ENCODE measurements around the gene CDC42. TPM values are rescaled to one million over a fixed set of nuclear protein-coding genes. Genes with fewer than 3 reads are reported as not detected.

The CDC42 gene
- total RNA-seq, 2 experiments from 2014 or later, result 310 to 314 TPM

GRCh38 chr1:22111115-22111514, 58.6 kb downstream of the CDC42 start:
- H3K27ac Mint-ChIP-seq, result peak overlapping the region; percentile 46
- no peaks in the 10 kb centered on the region for H3K27me3 Mint-ChIP-seq
- DNase-seq, result peak; percentile 5
- peaks cover 6% of the 10 kb centered on the region for H3K4me1 Mint-ChIP-seq (ENCODE audit: low read depth)
- intact Hi-C loops (cut with micrococcal nuclease), result no loop called here
- H3K4me3 Mint-ChIP-seq, result no peak overlapping the region
- CTCF ChIA-PET, result interaction anchor here (0.6 to 1.4 kb wide), 2 partner anchors 88 to 318 kb away, joined by 3 to 4 read pairs; no protein-coding TSS in a partner anchor
- peaks cover 20% of the 10 kb centered on the region for H3K36me3 Mint-ChIP-seq
- POLR2A ChIA-PET, result no interaction called here
- no peaks in the 10 kb centered on the region for H3K9me3 Mint-ChIP-seq

- Mint-ChIP-seq H3K4me1 (ENCODE audit: low read depth) (peaks cover 6% of the 10 kb centered on the region), H3K4me3 (no peak overlapping the region), H3K27me3 (no peaks in the 10 kb centered on the region), H3K9me3 (no peaks in the 10 kb centered on the region), H3K27ac (peak overlapping the region; percentile 46), H3K36me3 (peaks cover 20% of the 10 kb centered on the region)
- ChIA-PET POLR2A (no interaction called here), CTCF (no interaction called here)
- no peak for DNase-seq
- intact Hi-C loops (cut with micrococcal nuclease), result no loop called here
Measured at GRCh38 chr1:22111620-22112019, 59.1 kb downstream of the CDC42 start.

DNA sequence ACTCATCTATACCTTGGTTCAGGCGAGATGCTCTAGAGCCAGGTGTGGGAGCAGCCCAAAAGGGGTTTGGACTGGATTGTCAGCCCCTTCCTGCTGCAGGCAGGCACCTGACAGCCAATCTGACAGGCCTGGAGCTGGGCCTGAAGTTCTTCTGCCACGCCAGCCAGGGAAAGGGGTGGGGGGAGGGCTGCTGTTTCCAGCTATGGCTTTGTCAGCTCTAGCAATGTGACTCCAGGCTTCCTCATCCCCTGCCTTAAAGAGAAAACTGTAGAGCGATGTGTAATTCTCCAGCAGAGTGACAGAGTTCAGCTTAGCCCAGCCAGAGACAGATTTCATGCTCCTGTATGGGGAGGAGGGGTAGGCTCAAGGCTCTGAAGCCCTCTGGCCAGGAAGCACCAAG, 60.0 kb downstream of the CDC42 start:
- intact Hi-C loops (cut with micrococcal nuclease), result no loop called here
- CTCF ChIA-PET, result no interaction called here
- peaks cover 6% of the 10 kb centered on the region for H3K4me1 Mint-ChIP-seq (ENCODE audit: low read depth)
- no peak overlapping the region for H3K27ac Mint-ChIP-seq
- DNase-seq, result no peak
- no peaks in the 10 kb centered on the region for H3K9me3 Mint-ChIP-seq
- POLR2A ChIA-PET, result no interaction called here
- peaks cover 18% of the 10 kb centered on the region for H3K36me3 Mint-ChIP-seq
- no peak overlapping the region for H3K4me3 Mint-ChIP-seq
- H3K27me3 Mint-ChIP-seq, result no peaks in the 10 kb centered on the region

- no peak overlapping the region for H3K4me3 Mint-ChIP-seq
- peaks cover 13% of the 10 kb centered on the region for H3K4me1 Mint-ChIP-seq (ENCODE audit: low read depth)
- H3K27me3 Mint-ChIP-seq, result no peaks in the 10 kb centered on the region
- H3K36me3 Mint-ChIP-seq, result peaks cover 8% of the 10 kb centered on the region
- CTCF ChIA-PET, result interaction anchor here (1.6 kb wide), 1 partner anchor 9 kb away, joined by 6 read pairs; no protein-coding TSS in a partner anchor
- POLR2A ChIA-PET, result no interaction called here
- peak overlapping the region; percentile 44 for H3K27ac Mint-ChIP-seq
- H3K9me3 Mint-ChIP-seq, result no peaks in the 10 kb centered on the region
- no peak for DNase-seq
- intact Hi-C loops (cut with micrococcal nuclease), result no loop called here
Measured at GRCh38 chr1:22114083-22115012, 61.8 kb downstream of the CDC42 start.

DNA sequence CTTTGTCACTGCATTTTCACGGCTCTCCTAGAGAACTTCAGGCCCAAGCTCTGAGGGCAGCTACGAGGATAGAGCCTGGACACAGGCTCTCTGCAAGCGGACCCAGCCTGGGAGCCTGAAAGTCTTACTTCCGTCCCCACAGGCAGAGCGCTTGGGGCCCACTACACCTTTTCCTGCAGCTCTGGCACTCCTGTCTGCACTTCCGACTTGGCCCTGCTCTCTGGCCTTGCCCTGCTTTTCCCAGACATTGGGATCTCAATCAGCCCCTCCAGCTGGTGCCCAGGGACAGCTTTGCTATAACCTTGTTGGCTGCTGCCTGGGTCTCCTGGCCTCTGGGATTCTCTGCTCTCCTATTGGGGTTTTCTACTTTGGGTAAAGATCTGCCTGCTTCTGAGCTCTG, 62.8 kb downstream of the CDC42 start:
- no peaks in the 10 kb centered on the region for H3K27me3 Mint-ChIP-seq
- peak overlapping the region; percentile 14 for H3K27ac Mint-ChIP-seq
- POLR2A ChIA-PET, result no interaction called here
- CTCF ChIA-PET, result interaction anchor here (0.8 to 1.6 kb wide), 2 partner anchors 10 to 308 kb away, joined by 3 to 6 read pairs; no protein-coding TSS in a partner anchor
- H3K9me3 Mint-ChIP-seq, result no peaks in the 10 kb centered on the region
- H3K4me1 Mint-ChIP-seq (ENCODE audit: low read depth), result peaks cover 13% of the 10 kb centered on the region
- H3K4me3 Mint-ChIP-seq, result no peak overlapping the region
- no peak for DNase-seq
- H3K36me3 Mint-ChIP-seq, result peaks cover 12% of the 10 kb centered on the region
- intact Hi-C loops (cut with micrococcal nuclease), result no loop called here

GRCh38 chr1:22117238-22117637, 64.7 kb downstream of the CDC42 start:
- H3K4me1 Mint-ChIP-seq (ENCODE audit: low read depth), result peaks cover 13% of the 10 kb centered on the region
- no peak overlapping the region for H3K27ac Mint-ChIP-seq
- peaks cover 9% of the 10 kb centered on the region for H3K36me3 Mint-ChIP-seq
- no peaks in the 10 kb centered on the region for H3K9me3 Mint-ChIP-seq
- no peak overlapping the region for H3K4me3 Mint-ChIP-seq
- ChIA-PET CTCF (interaction anchor here (0.5 to 2.9 kb wide), 3 partner anchors 12 to 163 kb away, joined by 3 to 8 read pairs (median 6); no protein-coding TSS in a partner anchor), POLR2A (no interaction called here)
- no peaks in the 10 kb centered on the region for H3K27me3 Mint-ChIP-seq
- intact Hi-C loops (cut with micrococcal nuclease), result no loop called here
- no peak for DNase-seq

- Mint-ChIP-seq H3K27ac (no peak overlapping the region), H3K27me3 (no peaks in the 10 kb centered on the region), H3K9me3 (no peaks in the 10 kb centered on the region), H3K36me3 (peaks cover 9% of the 10 kb centered on the region), H3K4me1 (ENCODE audit: low read depth) (peaks cover 13% of the 10 kb centered on the region), H3K4me3 (no peak overlapping the region)
- POLR2A ChIA-PET, result no interaction called here
- CTCF ChIA-PET, result interaction anchor here (0.5 to 2.9 kb wide), 3 partner anchors 12 to 162 kb away, joined by 3 to 8 read pairs (median 6); no protein-coding TSS in a partner anchor
- DNase-seq, result no peak
- intact Hi-C loops (cut with micrococcal nuclease), result no loop called here
Measured at GRCh38 chr1:22117851-22118250, 65.3 kb downstream of the CDC42 start.

- ChIA-PET CTCF (interaction anchor here (1.7 to 2.9 kb wide), 2 partner anchors 13 kb away, joined by 6 to 8 read pairs; no protein-coding TSS in a partner anchor), POLR2A (no interaction called here)
- H3K4me3 Mint-ChIP-seq, result no peak overlapping the region
Measured at GRCh38 chr1:22118291-22118992, 65.9 kb downstream of the CDC42 start.

DNA sequence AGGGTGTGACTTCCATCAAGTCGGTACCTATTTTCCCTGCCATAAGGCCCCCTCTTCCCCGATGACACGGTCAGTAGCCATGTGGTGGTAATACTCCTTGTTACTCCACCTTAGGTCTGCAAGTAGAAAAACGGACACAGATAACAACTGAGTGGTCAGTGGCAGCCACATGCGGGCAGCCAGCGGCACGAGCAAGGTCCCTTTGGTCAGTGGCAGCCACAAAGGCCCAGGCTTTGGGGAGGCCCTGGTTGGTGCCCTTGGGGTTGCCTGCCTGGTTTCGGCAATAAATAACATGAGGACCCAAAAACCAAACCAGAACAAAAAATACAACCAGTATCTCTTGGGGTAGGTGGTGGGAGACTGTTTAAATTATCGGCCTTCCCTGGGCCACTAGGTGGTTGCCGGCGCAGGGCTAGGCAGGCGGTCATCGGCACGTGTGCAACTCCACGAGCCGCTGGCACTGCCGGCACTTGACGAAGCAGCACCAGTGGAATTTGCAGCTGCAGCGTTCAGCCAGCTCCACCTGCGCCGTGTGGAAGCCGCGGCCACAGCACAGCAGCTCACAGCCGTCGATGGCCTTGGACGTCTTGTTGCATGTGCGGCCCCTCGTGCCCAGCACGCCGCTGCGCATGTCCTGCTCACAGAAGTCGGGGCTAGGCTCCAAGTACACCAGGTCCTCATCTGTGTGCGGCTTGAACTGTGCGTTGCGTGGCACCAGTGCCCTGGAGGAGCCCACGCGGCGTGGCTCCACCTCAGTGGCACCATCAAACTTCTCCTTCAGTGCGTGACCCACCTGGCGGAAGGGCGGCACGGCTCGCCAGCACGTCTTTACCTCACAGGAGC, 67.3 kb downstream of the CDC42 start:
- H3K4me3 Mint-ChIP-seq, result no peak overlapping the region
- H3K27ac Mint-ChIP-seq, result no peak overlapping the region
- peaks cover 5% of the 10 kb centered on the region for H3K36me3 Mint-ChIP-seq
- intact Hi-C loops (cut with micrococcal nuclease), result no loop called here
- H3K9me3 Mint-ChIP-seq, result no peaks in the 10 kb centered on the region
- DNase-seq, result no peak
- peaks cover 13% of the 10 kb centered on the region for H3K4me1 Mint-ChIP-seq (ENCODE audit: low read depth)
- no peaks in the 10 kb centered on the region for H3K27me3 Mint-ChIP-seq
- ChIA-PET CTCF (interaction anchor here (2.9 kb wide), 1 partner anchor 12 kb away, joined by 6 read pairs; no protein-coding TSS in a partner anchor), POLR2A (no interaction called here)

More at GRCh38 chr1:22118291-22118992, 65.9 kb downstream of the CDC42 start:
- DNase-seq, result no peak
- Mint-ChIP-seq H3K36me3 (peaks cover 5% of the 10 kb centered on the region), H3K27ac (peak overlapping the region; percentile 7), H3K9me3 (no peaks in the 10 kb centered on the region), H3K4me1 (ENCODE audit: low read depth) (peaks cover 13% of the 10 kb centered on the region), H3K27me3 (no peaks in the 10 kb centered on the region)
- intact Hi-C loops (cut with micrococcal nuclease), result no loop called here

GRCh38 chr1:22120469-22120790, 67.9 kb downstream of the CDC42 start:
- H3K4me1 Mint-ChIP-seq (ENCODE audit: low read depth), result peaks cover 13% of the 10 kb centered on the region
- H3K27me3 Mint-ChIP-seq, result no peaks in the 10 kb centered on the region
- no peak for DNase-seq
- H3K9me3 Mint-ChIP-seq, result no peaks in the 10 kb centered on the region
- H3K27ac Mint-ChIP-seq, result no peak overlapping the region
- peaks cover 5% of the 10 kb centered on the region for H3K36me3 Mint-ChIP-seq
- POLR2A ChIA-PET, result no interaction called here
- intact Hi-C loops (cut with micrococcal nuclease), result no loop called here
- CTCF ChIA-PET, result no interaction called here
- no peak overlapping the region for H3K4me3 Mint-ChIP-seq

DNA sequence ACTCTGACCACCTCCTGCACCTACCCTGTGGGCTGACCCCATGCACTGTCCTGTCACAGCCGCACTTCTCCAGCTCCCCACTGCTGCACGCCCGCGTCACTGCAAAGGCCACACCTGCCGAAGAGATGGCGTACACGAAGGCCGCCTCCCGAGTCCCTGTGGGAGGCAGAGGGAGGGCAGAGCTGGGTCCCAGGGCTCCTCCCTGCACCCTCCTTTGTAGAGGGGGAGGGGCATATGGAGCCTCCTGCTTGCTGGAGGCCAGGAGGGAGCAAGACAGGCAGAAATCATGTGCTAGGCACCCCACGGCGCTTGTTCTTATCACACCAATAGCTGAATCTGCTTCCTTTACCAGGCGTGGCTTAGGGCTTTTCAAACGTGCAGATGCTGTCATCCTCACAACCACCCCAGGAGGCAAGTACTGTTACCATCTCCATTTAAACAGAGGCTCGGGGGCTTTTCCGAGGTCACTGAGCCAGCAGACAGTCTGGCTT, 69.0 kb downstream of the CDC42 start:
- H3K27ac Mint-ChIP-seq, result no peak overlapping the region
- ChIA-PET CTCF (interaction anchor here (1.0 to 1.2 kb wide), 2 partner anchors 10 to 16 kb away, joined by 3 to 4 read pairs; no protein-coding TSS in a partner anchor), POLR2A (no interaction called here)
- H3K36me3 Mint-ChIP-seq, result peaks cover 5% of the 10 kb centered on the region
- H3K27me3 Mint-ChIP-seq, result no peaks in the 10 kb centered on the region
- no peak overlapping the region for H3K4me3 Mint-ChIP-seq
- no peaks in the 10 kb centered on the region for H3K9me3 Mint-ChIP-seq
- H3K4me1 Mint-ChIP-seq (ENCODE audit: low read depth), result peaks cover 13% of the 10 kb centered on the region
- DNase-seq, result no peak
- intact Hi-C loops (cut with micrococcal nuclease), result no loop called here
